Stimulated activated CD4-positive, alpha-beta T cell treated with anti-CD3 and anti-CD28 coated beads, TNF-alpha, amount 100 ng/mL, for 1 hour (primary cell): ENCODE measurements around the gene PTPRN2.

Source experiments
- DNase-seq, 3 donors: peaks; one replicate each; pipeline ENCODE4 v3.0.0-alpha.2; 2020; ENCODE audit warnings: low read depth in 3 of 3, low spot score in 1 of 3

The PTPRN2 gene

DNA sequence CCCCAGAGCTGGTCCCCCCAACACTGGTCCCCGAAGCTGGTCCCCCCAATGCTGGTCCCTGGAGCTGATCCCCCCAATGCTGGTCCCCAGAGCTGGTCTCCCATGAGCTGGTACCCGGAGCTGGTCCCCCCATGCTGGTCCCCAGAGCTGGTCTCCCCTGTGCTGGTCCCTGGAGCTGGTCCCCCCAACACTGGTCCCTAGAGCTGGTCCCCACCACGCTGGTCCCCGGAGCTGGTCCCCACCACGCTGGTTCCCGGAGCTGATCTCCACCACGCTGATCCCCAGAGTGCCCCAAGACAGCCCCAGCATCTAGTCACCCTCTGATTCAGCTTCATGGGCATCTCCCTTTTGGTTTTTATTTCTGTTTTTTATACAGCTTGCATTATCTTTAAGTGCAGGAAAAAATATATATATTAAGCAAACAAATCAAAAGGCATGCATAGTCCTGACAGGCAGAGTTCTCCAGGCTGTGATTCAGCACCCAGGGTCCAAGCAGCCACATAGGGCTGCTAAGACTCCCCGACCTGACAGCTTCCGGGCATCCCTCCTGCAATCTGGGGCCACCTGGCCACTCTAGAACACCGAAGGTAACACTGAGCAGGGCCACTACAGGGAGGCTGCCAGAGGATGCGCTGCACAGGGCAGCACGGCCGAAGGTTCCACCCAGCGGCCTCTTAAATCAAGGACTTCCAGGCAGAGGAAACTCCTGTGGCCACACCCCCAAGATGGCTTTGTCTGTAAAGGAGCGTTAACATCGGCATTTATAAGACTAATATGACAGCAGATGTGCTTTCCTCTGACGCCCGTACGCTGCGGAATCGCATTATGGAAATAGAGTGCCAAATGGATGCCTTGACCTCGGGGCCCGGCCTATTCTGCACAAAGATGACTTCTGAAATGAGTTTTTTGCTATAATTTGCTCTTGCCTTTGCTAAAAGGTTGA lies 215.0 kb downstream of the PTPRN2 start:
- DNase-seq: no peak

GRCh38 chr7:158371856-158372255 lies 215.8 kb downstream of the PTPRN2 start:
- no peak for DNase-seq

DNA sequence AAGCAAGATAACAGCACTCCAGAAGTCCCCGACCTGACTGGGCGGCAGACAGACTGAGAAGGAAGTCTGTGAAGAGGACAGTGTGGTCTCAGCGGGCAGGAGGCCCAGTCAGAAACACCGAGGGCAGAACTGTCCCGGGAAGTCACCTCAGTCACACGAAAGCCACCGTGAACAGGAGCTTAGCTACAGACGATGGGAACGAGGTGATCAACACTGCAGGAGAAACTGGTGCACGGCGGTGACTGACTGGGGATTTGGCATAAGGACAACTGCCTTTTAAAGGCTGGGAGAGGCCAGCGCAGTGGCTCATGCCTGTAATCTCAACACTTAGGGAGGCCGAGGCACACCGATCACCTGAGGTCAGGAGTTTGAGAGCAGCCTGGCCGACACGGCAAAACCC lies 217.8 kb downstream of the PTPRN2 start:
- DNase-seq: no peak

- DNase-seq: no peak
Observed at GRCh38 chr7:158369290-158369689, 218.3 kb downstream of the PTPRN2 start.

DNA sequence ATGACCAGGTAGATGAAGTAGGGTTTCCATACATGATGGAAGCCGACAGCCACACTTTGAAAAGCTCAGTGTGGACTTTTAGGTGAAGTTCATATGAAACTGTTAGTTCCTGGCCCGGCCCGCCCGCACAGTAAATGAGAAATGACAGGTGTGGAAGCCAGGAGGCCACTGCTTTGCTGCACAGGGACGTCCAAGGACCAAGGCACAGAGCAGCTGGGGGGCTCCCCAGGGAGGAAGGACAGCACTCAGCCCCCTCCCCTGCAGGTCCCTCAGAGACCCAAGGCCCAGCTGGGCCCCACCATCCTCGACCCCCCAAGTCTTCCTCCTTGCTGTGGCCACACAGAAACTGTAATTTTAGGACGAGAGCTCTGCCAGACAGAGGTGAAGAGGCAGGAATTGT lies 219.2 kb downstream of the PTPRN2 start:
- DNase-seq: no peak

DNA sequence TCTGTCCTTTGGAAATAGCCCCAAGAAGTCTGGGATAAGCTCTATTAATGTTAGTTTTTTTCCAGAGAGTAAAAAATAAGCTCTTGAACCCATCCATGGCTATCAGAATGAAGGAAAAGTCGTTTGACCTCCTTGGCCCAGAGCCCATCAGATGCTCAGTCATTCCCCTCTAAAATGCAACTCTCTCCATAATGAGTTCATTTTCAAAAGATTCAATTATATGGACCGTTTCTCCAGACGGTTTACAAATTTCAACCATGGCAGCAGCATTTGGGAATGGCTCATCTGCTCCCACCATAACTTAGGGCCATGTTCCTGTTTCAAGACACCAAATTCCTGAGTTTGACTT lies 220.0 kb downstream of the PTPRN2 start:
- no peak for DNase-seq

DNA sequence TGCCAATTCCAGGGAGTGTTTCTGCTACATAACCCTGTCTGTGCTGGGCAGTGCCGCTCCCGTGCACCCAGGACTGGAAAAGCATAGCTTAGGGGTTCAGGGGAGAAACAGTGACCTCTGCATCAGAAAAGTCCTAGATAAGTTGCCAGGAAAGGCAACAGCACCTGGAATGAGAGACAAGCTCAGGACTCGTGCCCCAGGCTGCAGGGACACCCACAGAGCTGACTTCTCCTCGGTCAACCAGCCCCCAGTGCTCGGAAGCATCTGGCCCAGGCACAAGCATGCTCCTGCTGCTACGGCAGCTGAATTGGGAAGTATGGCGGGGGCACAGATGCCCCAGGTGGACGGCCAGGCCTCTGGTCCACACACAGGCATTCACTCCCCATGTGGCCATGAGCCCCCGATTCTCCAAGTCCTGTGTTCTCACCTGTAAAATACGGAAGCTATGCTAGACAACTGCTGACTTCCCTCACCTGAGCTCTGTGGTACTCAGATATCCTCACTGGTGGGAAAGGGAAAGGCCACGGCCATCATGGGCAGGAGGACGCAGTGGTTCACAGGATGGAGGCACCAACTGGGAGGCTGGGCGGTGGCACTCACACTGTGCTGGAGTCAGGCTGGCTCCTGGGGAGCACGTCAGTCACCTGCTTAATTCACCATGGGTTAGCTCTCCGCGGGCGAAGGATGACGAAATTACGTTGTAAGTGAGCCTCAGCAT lies 220.5 kb downstream of the PTPRN2 start:
- no peak for DNase-seq

DNA sequence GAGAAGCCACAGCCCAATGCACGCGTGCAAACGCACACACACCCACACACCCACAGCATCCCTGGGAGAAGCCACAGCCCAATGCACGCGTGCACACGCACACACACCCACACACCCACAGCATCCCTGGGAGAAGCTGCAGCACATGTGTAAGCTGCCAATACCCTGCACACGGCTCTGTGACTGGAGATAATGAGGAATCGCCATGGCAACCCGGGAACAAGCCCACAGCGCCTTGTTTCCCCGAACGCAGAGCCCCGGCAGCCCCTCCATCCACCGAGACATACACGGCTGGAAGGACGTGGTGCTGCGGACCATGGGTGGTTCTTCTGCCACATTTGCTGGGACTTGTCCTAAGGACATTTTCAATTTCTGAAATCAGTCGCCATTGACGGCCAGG lies 221.3 kb downstream of the PTPRN2 start:
- DNase-seq: no peak

DNA sequence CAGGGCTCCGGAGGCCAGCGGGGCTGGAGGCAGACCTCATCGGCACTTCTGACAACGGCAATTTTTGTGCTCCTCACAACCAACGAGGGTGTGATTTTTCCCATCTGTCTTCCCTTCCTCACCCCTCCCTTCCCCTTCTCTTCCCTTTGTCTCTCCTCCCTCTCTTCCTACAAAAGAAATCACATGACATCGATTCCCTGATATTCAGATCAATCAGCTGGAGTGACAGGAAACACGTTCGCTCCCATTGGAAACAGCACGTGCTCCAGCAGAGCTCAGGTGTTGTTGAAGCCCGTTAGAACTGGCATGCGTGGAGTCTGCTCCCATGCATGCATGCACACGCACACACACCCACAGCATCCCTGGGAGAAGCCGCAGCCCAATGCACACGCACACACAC lies 222.4 kb downstream of the PTPRN2 start:
- DNase-seq: no peak

DNA sequence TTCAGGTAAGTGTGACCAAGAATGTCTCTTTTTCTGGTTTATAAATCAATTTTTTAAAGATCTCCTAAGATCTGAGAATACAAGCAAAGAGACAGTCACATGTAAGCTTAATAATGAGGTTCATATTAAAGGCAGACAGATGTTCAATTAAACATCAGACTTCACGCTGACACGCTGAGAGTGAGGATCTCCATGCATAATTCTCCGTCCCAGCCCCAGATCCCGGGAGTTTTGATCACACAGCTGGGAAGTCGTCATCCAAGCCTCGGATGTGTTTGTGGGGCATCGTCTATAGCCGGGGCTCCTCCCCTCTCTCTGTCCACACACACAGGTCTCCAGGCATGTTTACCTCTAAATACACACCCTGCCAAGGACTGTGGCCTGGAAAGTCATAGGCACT lies 223.2 kb downstream of the PTPRN2 start:
- no peak for DNase-seq

DNA sequence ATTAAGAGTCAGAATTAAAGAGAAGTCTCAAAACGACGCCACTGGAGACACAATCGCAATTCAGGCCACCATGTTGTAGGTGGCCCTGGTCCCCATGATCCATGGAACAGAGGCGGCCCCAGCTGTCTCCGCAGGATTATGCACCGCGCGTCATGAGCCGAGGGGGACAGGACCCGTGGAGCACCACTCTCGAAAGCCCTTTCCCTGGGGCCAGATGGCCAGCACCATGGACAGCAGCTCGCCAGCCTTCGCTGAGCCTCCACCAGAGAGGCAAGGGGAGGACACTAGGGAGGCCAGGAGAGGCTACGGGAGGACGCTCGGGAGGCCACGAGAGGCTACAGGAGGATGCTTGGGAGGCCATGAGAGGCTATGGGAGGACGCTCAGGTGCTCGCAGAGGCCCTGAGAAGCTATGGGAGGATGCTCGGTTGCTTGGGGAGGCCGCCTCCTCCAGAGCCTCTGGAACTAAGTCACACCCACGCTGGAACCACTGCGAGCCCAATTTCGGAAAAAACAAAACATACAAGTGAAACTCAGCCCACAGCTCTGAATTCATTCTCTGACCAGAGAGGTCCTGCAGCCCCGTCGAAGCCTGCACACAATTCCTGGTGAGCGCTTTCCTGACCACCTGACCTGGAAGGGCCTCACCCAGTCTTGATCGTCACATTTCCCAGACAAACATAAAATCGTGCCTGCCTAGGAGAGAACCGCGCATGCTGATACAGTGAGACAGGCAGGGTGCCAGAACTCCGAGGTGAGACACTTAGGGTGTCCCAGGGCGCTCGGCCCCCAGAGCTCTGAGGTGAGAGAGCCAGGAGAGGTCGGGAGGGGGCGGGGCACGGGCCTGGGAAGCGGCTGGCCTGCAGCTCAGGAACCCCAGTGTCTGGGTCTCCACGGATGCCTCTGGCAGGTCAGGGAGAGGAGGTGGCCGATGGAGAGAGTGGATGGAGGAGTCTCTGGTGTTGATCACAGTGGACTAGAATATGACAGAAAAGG lies 224.4 kb downstream of the PTPRN2 start:
- DNase-seq: no peak

DNA sequence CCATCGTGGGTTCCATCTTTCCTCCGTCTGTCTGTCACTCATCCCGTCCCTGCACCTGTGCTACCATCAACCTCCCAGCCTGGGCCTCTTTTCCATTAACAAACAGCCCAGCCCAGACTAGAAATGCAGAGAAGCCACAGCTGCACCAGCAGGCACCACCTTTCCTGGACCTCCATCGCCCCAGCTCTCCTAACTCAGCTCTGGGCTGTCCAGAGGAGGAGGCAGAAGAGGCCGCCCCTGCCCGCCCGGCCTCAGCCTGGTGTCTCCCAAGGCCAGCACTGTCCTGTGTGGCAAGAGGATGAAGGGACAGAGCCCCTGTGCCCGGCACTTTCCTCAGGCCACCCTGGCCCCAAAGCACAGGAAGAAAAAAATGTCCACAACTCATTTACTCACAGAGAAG lies 225.6 kb downstream of the PTPRN2 start:
- DNase-seq: no peak

DNA sequence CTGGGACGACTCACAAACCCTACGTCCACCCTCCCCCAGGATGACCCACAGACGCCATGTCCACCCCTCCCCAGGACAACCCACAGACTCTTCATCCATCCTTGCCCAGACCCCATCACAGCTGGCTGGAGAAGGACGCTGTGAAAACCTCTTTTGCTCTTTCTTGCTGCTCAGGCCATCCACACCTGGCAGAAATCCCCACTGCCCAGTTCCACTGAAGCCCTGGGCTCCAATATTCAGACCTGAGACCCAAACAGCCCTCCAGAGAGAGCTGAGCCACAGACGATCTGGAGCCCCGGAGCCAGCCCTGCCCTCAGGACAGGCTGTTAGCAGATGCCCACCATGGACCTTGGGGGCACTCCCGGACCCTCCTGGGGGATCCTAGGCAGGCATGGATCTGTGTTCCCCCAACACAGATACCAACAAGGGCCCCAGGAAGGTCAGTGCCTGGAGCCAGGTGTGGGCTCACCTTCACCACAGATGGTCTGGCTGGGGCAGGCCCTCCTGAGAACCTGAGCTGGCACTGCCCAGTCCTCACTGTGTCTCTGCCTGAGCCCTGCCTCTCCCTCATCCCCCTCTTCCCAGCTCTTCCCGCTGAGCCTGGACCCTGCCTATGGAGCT lies 226.2 kb downstream of the PTPRN2 start:
- DNase-seq: no peak

- no peak for DNase-seq
Observed at GRCh38 chr7:158358926-158359645, 228.5 kb downstream of the PTPRN2 start.

DNA sequence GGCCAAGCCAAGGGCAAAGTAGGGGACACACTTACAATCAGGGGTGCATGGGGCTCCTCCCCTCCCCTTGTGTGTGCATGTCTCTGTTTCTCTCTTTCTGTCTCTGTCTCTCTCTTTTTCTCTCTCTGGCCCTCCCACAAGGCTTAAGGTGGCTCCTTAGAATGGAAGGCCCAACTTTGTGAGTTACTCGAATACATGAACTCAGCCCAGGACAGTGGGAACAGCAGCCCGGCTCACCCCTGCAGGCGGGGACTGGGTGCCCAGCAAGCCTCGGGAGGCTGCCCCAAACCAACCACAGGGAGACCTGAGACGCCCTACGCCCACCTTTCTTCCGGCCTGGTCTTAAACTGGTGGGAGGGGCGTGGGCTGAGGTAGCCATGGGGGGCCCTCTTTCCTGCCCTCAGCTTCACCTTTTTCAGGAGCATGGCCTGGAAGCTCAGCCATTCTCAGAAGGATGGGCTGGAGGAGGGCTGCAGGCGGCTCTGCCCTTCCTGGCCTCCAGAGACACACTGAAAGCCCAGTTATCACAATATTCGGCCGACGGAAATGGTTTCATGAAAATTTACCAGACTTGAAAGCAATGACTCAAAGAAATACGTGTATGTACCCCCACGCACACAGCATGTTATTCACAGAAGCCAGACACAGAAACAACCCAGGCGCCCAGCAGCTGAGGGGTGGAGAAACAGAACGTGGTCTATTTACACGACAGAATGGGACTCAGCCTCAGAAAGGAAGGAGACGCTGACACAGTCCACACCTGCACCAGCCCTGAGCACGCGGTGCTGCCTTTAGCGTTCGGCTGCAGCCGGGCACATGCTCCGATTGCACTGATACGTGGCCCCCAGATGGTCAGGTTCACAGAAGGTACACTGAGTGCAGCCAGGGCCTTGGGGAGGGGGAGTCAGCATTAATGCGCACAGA lies 229.5 kb downstream of the PTPRN2 start:
- no peak for DNase-seq

DNA sequence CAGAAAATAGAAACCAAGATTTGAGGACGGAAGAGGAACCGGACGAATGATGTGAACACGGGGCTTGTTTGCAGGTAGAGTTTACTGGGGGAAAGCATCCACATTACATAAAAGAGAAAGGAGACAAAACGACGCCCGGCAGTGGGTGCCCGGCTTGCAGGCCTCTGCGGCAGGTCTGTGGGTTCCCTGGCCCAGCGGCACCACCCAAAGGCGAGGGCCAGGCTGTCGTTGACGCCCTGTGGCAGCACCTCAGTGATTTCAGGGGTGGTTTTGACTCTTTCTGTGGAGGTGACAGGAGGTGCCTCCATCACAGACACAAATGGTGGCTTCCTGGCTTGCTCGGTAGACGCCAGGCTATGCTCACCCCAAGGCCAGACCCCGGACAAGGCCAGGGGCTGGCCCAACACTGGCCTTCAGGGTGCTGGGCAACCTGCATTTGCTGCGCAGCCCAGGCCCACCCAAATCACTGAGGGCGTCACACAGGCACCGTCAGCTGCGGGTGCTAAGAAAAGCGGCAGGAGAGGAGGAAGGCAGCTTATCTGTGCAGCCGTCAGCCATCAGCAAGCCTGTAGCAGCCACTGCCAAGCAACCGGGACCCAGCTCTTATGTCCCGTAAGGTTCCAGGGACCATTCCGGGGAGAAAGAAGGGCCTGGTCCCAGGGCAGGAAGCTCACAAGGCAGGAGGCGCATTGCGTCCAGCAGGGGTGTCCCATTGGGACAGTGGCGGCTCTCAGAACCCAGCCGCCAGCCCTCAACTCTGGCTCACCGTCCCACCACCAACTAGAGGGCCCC lies 230.3 kb downstream of the PTPRN2 start:
- no peak for DNase-seq

- DNase-seq: no peak
Observed at GRCh38 chr7:158356454-158356853, 231.2 kb downstream of the PTPRN2 start.

GRCh38 chr7:158355456-158356065 lies 232.1 kb downstream of the PTPRN2 start:
- no peak for DNase-seq
